H1 (cell line): ENCODE results near the gene ZDHHC5. TPM values are rescaled to one million over a fixed set of nuclear protein-coding genes. Genes with fewer than 3 reads are reported as not detected.
A peak's percentile ranks its signal among the peaks of the same experiment; 100 is the strongest.

Experiments used
- BCL11A ChIP-seq, 2 experiments: IDR thresholded peaks; one replicate each; pipeline ENCODE4 v1.6.1; 2011; ENCODE audit warnings: low read depth in 2 of 2, low read length in 2 of 2, mild to moderate bottlenecking in 2 of 2
- BRCA1 ChIP-seq: IDR thresholded peaks from 2 replicates; pipeline ENCODE4 v1.6.1; 2012; ENCODE audit warnings: low read depth, low read length, improper control_type of control experiment
- CBX8 ChIP-seq: fragments of 300-800, 300-1000 bp; sonication (generic); IDR thresholded peaks from 2 replicates; pipeline ENCODE4 v1.7.1; 2016; ENCODE audit warnings: low read depth, low read length, borderline replicate concordance
- CEBPB ChIP-seq: IDR thresholded peaks from 2 replicates; pipeline ENCODE4 v1.6.1; 2012; ENCODE audit warnings: low read depth, low read length
- CREB1 ChIP-seq: IDR thresholded peaks from 2 replicates; pipeline ENCODE4 v1.6.1; 2012; ENCODE audit warnings: inconsistent platforms
- EP300 ChIP-seq, 2 experiments: IDR thresholded peaks; 1 replicate in 1 of 2; 2 replicates in 1 of 2; pipeline ENCODE4 v1.6.1; 2011 to 2012; ENCODE audit warnings: low read depth in 2 of 2, low read length in 2 of 2, mild to moderate bottlenecking in 2 of 2, borderline replicate concordance in 1 of 2, inconsistent platforms in 1 of 2, moderate library complexity in 1 of 2
- EZH2 ChIP-seq: fragments of 200-600 bp; sonication (generic); IDR thresholded peaks from 2 replicates; pipeline ENCODE4 v1.7.1; 2012; ENCODE audit warnings: low read depth, mild to moderate bottlenecking, moderate library complexity, low read length, inconsistent platforms; ENCODE audit not compliant: severe bottlenecking
- GABPA ChIP-seq: IDR thresholded peaks from 2 replicates; pipeline ENCODE4 v1.6.1; 2011; ENCODE audit warnings: mild to moderate bottlenecking, low read length, moderate library complexity, borderline replicate concordance; ENCODE audit not compliant: insufficient read depth
- HDAC2 ChIP-seq, 2 experiments: fragments of 300-600 bp in 1 of 2; sonication (generic) in 1 of 2; IDR thresholded peaks; 2 replicates each; pipeline ENCODE4 v1.6.1; 2011 to 2012; ENCODE audit warnings: low read depth in 2 of 2, low read length in 2 of 2, mild to moderate bottlenecking in 2 of 2, moderate library complexity in 2 of 2, borderline replicate concordance in 1 of 2, inconsistent platforms in 1 of 2
- HDAC6 ChIP-seq: IDR thresholded peaks from one replicate; pipeline ENCODE4 v1.7.1; 2012; ENCODE audit warnings: low read depth, mild to moderate bottlenecking, inconsistent platforms, low read length, moderate library complexity
- KDM1A ChIP-seq: fragments of 200-600, 300-600 bp; sonication (generic); IDR thresholded peaks from 2 replicates; pipeline ENCODE4 v1.7.1; 2016; ENCODE audit warnings: mild to moderate bottlenecking, low read length, borderline replicate concordance
- KDM4A ChIP-seq: IDR thresholded peaks from one replicate; pipeline ENCODE4 v1.7.1; 2012; ENCODE audit warnings: low read depth, mild to moderate bottlenecking, moderate library complexity, low read length, inconsistent platforms; ENCODE audit not compliant: severe bottlenecking
- KDM5A ChIP-seq: fragments of 200-600 bp; IDR thresholded peaks from 2 replicates; pipeline ENCODE4 v1.7.1; 2012; ENCODE audit warnings: mild to moderate bottlenecking, low read length, inconsistent platforms, mixed read lengths
- POLR2A ChIP-seq, 2 experiments: IDR thresholded peaks; 1 replicate in 1 of 2; 2 replicates in 1 of 2; pipeline ENCODE4 v1.6.1; 2011; ENCODE audit warnings: low read depth in 2 of 2, low read length in 2 of 2, mild to moderate bottlenecking in 2 of 2; ENCODE audit errors: control extremely low read depth in 1 of 2
- POLR2AphosphoS5 ChIP-seq: IDR thresholded peaks from 2 replicates; pipeline ENCODE4 v1.6.1; 2011; ENCODE audit warnings: low read depth, low read length
- RAD21 ChIP-seq, 2 experiments: IDR thresholded peaks in 1 of 2; conservative IDR thresholded peaks in 1 of 2; 2 replicates each; pipeline ENCODE4 v1.6.1; 2011; ENCODE audit warnings: low read depth in 2 of 2, low read length in 2 of 2, improper control_type of control experiment in 1 of 2, inconsistent platforms in 1 of 2, mild to moderate bottlenecking in 1 of 2, moderate library complexity in 1 of 2
- RXRA ChIP-seq: IDR thresholded peaks from 2 replicates; pipeline ENCODE4 v1.6.1; 2011; ENCODE audit warnings: low read depth, mild to moderate bottlenecking, low read length, moderate library complexity; ENCODE audit not compliant: insufficient read depth
- SIX5 ChIP-seq: IDR thresholded peaks from 2 replicates; pipeline ENCODE4 v1.6.1; 2011; ENCODE audit warnings: mild to moderate bottlenecking, low read depth, low read length
- SP2 ChIP-seq: IDR thresholded peaks from 2 replicates; pipeline ENCODE4 v1.6.1; 2012; ENCODE audit warnings: mild to moderate bottlenecking, low read length, inconsistent platforms
- SP4 ChIP-seq: IDR thresholded peaks from 2 replicates; pipeline ENCODE4 v1.6.1; 2012; ENCODE audit warnings: low read length, inconsistent platforms
- SRF ChIP-seq: IDR thresholded peaks from 2 replicates; pipeline ENCODE4 v1.6.1; 2011; ENCODE audit warnings: mild to moderate bottlenecking, low read depth, low read length, moderate library complexity
- SUZ12 ChIP-seq: fragments of 200-600 bp; sonication (generic); IDR thresholded peaks from 2 replicates; pipeline ENCODE4 v1.6.1; 2012; ENCODE audit warnings: mild to moderate bottlenecking, inconsistent platforms, low read length, moderate library complexity, mixed read lengths
- TBP ChIP-seq: IDR thresholded peaks from 2 replicates; pipeline ENCODE4 v1.6.1; 2011; ENCODE audit warnings: low read depth, low read length, improper control_type of control experiment
- TCF12 ChIP-seq: IDR thresholded peaks from 2 replicates; pipeline ENCODE4 v1.6.1; 2011; ENCODE audit warnings: low read depth, mild to moderate bottlenecking, low read length
- TEAD4 ChIP-seq: IDR thresholded peaks from 2 replicates; pipeline ENCODE4 v1.6.1; 2012; ENCODE audit warnings: low read depth, low read length, inconsistent platforms, mixed read lengths
- polyA plus RNA-seq, 7 experiments: library from polyadenylated mRNA; depleted of rRNA in 3 of 7; stranded (reverse) in 5 of 7; unstranded in 2 of 7; fragments of >200 nt in 5 of 7; fragments of 200-250 nt in 2 of 7; gene quantifications; 1 replicate in 5 of 7; 2 replicates in 1 of 7; 4 replicates in 1 of 7; pipeline versions ENCODE4 v1.2.1 to v1.2.3, GENCODE V29; 2011 to 2013; ENCODE audit warnings: missing spikeins in 2 of 7, mixed read lengths in 2 of 7
- total RNA-seq: library from RNA; stranded (reverse); fragmentation: NEBNext Ultra II Directional; extraction: Animal tissue kit (Norgen Biotek cat#: 25700); gene quantifications from 2 replicates; pipeline ENCODE4 v1.2.1, GENCODE V29; 2021

Gene ZDHHC5
- total and polyA plus RNA-seq, 2 of the 8 experiments (the other 6 are each of a cell fraction or from before 2014, with no cell fraction given): 40.0 to 56.3 TPM

- TF ChIP-seq SUZ12 (no peak), TCF12 (no peak), BCL11A (IDR thresholded peaks at IDR 0.05; ENCODE audit: low read depth in 2 of 2, low read length in 2 of 2) (no peak), SP4 (no peak), POLR2AphosphoS5 (peak; percentile 78), EZH2 (no peak), CEBPB (no peak), HDAC6 (no peak), RAD21 (IDR thresholded peaks at IDR 0.05 in 1 of 2, conservative IDR thresholded peaks at IDR 0.05 in 1 of 2; ENCODE audit: low read depth in 2 of 2, low read length in 2 of 2) (no peak), RXRA (no peak), TEAD4 (no peak), BRCA1 (peak; percentile 75), KDM5A (0 out of 2 replicates have a peak, but pooled peaks have one; percentile 20), SIX5 (no peak), KDM1A (no peak), EP300 (IDR thresholded peaks at IDR 0.05; ENCODE audit: borderline replicate concordance in 1 of 2, low read depth in 2 of 2, low read length in 2 of 2) (0 out of 3 replicates have a peak, but pooled peaks of 1 of the 2 experiments have one; percentile 27), KDM4A (peak; percentile 69), HDAC2 (IDR thresholded peaks at IDR 0.05; ENCODE audit: borderline replicate concordance in 1 of 2, low read depth in 2 of 2, low read length in 2 of 2) (no peak; a peak in 1 of 4 replicates), CBX8 (no peak), POLR2A (IDR thresholded peaks at IDR 0.05; ENCODE audit: control extremely low read depth in 1 of 2, low read depth in 2 of 2, low read length in 2 of 2) (peak; percentile 20 to 92; a peak in 2 of 3 replicates), GABPA (peak; percentile 82), TBP (peak; percentile 64), SRF (no peak), SP2 (no peak), CREB1 (peak; percentile 58; the same call in 1 of the 2 replicates)
Measured at GRCh38 chr11:57667736-57668433, at the start of gene ZDHHC5 (continued).
